NCI-H187 (cell line): ENCODE data around the gene HDHD3.

Experiments
- DNase-seq, 2 experiments: peaks; one replicate each; lab custom pipeline; 2025; lab: John Stamatoyannopoulos, UW

HDHD3 gene

GRCh38 chr9:113363336-113363735, 13.4 kb downstream of the HDHD3 start:
- no peak for DNase-seq

- DNase-seq, result no peak
These were observed 15.3 kb downstream of the HDHD3 start for GRCh38 chr9:113361304-113362018.

- no peak for DNase-seq
These were observed 16.4 kb downstream of the HDHD3 start for GRCh38 chr9:113360242-113360842.

GRCh38 chr9:113359385-113359784, 17.4 kb downstream of the HDHD3 start:
- no peak for DNase-seq

GRCh38 chr9:113356686-113357292, 20.0 kb downstream of the HDHD3 start:
- no peak for DNase-seq

- no peak for DNase-seq
These were observed 21.7 kb downstream of the HDHD3 start for GRCh38 chr9:113355040-113355596.

- no peak for DNase-seq
These were observed 24.4 kb downstream of the HDHD3 start for GRCh38 chr9:113352411-113352810.

- no peak for DNase-seq
These were observed 24.8 kb downstream of the HDHD3 start for GRCh38 chr9:113352006-113352405.

GRCh38 chr9:113350937-113351336, 25.8 kb downstream of the HDHD3 start:
- no peak for DNase-seq

GRCh38 chr9:113350107-113350661, 26.6 kb downstream of the HDHD3 start:
- DNase-seq, result no peak

- DNase-seq, result no peak
These were observed 27.2 kb downstream of the HDHD3 start, which contains the start of gene BSPRY for GRCh38 chr9:113349445-113350094. TSS of gene BSPRY (plus strand) at chr9:113349541. CDS start at chr9:113349580, 39 bp downstream.

GRCh38 chr9:113349066-113349444, 27.7 kb downstream of the HDHD3 start:
- no peak for DNase-seq

GRCh38 chr9:113348437-113348836, 28.3 kb downstream of the HDHD3 start:
- no peak for DNase-seq

- DNase-seq, result no peak
These were observed 31.1 kb downstream of the HDHD3 start for GRCh38 chr9:113345671-113346070.

- no peak for DNase-seq
These were observed 31.6 kb downstream of the HDHD3 start for GRCh38 chr9:113345190-113345589.

GRCh38 chr9:113343732-113344231, 33.0 kb downstream of the HDHD3 start:
- DNase-seq, result peak; percentile 77 to 78

- DNase-seq, result no peak
These were observed 34.9 kb downstream of the HDHD3 start for GRCh38 chr9:113341712-113342410.

GRCh38 chr9:113340011-113340699, 36.6 kb downstream of the HDHD3 start, which contains the start of gene WDR31:
TSS of gene WDR31 (minus strand) at chr9:113340275. CDS start at chr9:113332022, 8,253 bp downstream.
- peak; percentile 25 to 55 for DNase-seq

GRCh38 chr9:113337714-113338113, 39.1 kb downstream of the HDHD3 start:
- no peak for DNase-seq

GRCh38 chr9:113331780-113332179, 45.0 kb downstream of the HDHD3 start:
- DNase-seq, result no peak
